A549 (cell line): ENCODE data around the gene GATM.

ENCODE experiments used
- MYC ChIP-seq: IDR thresholded peaks from 2 replicates; pipeline ENCODE4 v1.6.1; 2012; ENCODE audit warnings: mild to moderate bottlenecking, inconsistent platforms, low read length, improper control_type of control experiment, borderline replicate concordance
- POLR2A ChIP-seq: IDR thresholded peaks from 2 replicates; pipeline ENCODE4 v1.6.1; 2012; ENCODE audit warnings: mild to moderate bottlenecking, low read length
- TF ChIP-seq, protein P1 (sequence below): fragments of >200 bp; sonication (Bioruptor Twin); formaldehyde crosslinking; IDR thresholded peaks from 3 replicates; pipeline ENCODE4 v1.5.1; 2016

- no peak for TF ChIP-seq MYC
- TF ChIP-seq, protein P1, sequence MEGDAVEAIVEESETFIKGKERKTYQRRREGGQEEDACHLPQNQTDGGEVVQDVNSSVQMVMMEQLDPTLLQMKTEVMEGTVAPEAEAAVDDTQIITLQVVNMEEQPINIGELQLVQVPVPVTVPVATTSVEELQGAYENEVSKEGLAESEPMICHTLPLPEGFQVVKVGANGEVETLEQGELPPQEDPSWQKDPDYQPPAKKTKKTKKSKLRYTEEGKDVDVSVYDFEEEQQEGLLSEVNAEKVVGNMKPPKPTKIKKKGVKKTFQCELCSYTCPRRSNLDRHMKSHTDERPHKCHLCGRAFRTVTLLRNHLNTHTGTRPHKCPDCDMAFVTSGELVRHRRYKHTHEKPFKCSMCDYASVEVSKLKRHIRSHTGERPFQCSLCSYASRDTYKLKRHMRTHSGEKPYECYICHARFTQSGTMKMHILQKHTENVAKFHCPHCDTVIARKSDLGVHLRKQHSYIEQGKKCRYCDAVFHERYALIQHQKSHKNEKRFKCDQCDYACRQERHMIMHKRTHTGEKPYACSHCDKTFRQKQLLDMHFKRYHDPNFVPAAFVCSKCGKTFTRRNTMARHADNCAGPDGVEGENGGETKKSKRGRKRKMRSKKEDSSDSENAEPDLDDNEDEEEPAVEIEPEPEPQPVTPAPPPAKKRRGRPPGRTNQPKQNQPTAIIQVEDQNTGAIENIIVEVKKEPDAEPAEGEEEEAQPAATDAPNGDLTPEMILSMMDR, result no peak
- no peak for TF ChIP-seq POLR2A
Observed at GRCh38 chr15:45397116-45397665, 18.8 kb upstream of the GATM start.
